ENCODE measurements around the gene BAZ2B.

The BAZ2B gene

DNA sequence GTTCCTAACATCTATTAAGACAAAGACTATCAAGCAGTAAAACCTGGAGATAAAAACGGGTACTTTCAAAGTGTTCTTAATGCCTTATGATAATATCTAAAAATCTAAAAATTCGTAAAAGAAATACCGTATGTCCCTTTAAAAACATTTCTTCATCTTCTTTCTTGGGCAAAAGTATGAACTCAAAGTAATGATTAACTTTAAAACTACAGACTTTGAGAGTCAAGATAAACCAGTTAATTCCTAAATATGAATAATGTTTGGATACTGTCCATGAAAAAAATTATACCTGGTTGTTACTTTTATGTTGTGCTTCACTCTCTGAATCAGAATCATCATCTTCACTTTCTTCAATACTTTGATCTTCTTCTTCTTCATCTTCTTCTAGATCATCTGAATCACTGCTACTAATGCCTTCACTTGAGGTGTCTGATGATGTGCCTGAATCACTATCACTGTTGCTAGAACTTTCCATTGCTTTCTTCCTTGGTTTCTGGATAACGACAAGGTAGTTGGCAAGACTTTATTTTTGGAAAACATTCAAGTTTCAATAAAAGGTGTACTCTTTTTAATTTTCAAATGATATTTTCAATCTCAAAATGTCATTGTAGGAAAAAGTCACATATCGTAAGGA is 177.5 kb downstream of the BAZ2B start:
- no peak overlapping the region for H4K91ac ChIP-seq (ENCODE audit: low read depth, low read length)
- H3K4ac ChIP-seq (ENCODE audit: low read depth, low read length): no peak overlapping the region
- no peak overlapping the region for H3K14ac ChIP-seq (ENCODE audit: low read length)
- no peak overlapping the region for H3K4me2 ChIP-seq (ENCODE audit: low read length)
- no peaks in the 10 kb centered on the region for H3K79me2 ChIP-seq (ENCODE audit: control insufficient read depth, insufficient read depth, low read length, poor library complexity)
- no peak overlapping the region for H4K8ac ChIP-seq (ENCODE audit: low read depth, low read length)
- no peaks in the 10 kb centered on the region for H3K27me3 ChIP-seq (ENCODE audit: insufficient read depth, low read length)
- no peak for DNase-seq
- H3K79me1 ChIP-seq (ENCODE audit: low read length): no peaks in the 10 kb centered on the region
- H2AFZ ChIP-seq (ENCODE audit: insufficient read depth, low read length, poor library complexity): no peak overlapping the region
- H3K4me3 ChIP-seq (ENCODE audit: low read depth, low read length): no peak overlapping the region
- no peak overlapping the region for H4K12ac ChIP-seq (ENCODE audit: low read depth, low read length)
- no peaks in the 10 kb centered on the region for H3K9me3 ChIP-seq (ENCODE audit: insufficient read depth, low read depth, low read length)
- H3K27ac ChIP-seq (ENCODE audit: low read depth, low read length): no peak overlapping the region
- no peak overlapping the region for H2BK120ac ChIP-seq (ENCODE audit: insufficient read depth, low read length, poor library complexity)
- no peak overlapping the region for H2AK5ac ChIP-seq (ENCODE audit: low read length)
- no peak overlapping the region for H3K9ac ChIP-seq (ENCODE audit: low read length)
- no peak overlapping the region for H2BK5ac ChIP-seq (ENCODE audit: low read depth, low read length, poor library complexity)
- H3K4me1 ChIP-seq (ENCODE audit: control insufficient read depth in 1 of 2, insufficient read depth in 2 of 2, low read length in 2 of 2): no peaks in the 10 kb centered on the region
- WGBS (ENCODE audit: extremely low coverage, insufficient coverage, insufficient read length): no CpG with 5 or more reads among the region's 5 CpGs
- no peak overlapping the region for H3K23ac ChIP-seq (ENCODE audit: low read length)
- H2BK12ac ChIP-seq (ENCODE audit: low read length): no peak overlapping the region
- peaks cover 3 to 6% of the 10 kb centered on the region in 2 experiments for H3K36me3 ChIP-seq (ENCODE audit: control insufficient read depth in 1 of 2, insufficient read depth in 2 of 2, low read length in 2 of 2)
- H3K18ac ChIP-seq (ENCODE audit: low read length): no peak overlapping the region

DNA sequence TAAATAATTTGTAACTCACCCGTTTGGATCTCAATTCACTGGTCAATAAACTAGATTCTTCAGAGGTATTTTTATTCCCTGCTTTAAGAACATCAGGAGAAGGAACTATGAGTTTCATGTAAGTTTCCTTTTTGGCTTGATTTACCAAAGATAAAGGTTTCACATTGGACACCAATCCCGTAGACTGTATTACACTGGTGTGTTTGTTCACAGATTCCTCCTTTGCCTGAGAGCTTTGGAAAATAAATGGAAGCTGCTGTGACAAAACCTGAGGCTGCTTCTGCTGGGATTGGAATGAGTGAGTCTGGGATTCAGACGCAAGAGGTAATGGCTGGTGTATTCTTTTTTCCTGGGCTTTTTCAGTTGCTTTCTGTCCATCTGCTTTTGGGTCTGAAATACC is 178.1 kb downstream of the BAZ2B start:
- H3K4ac ChIP-seq (ENCODE audit: low read depth, low read length): no peak overlapping the region
- no peak overlapping the region for H3K4me2 ChIP-seq (ENCODE audit: low read length)
- no peak overlapping the region for H2AFZ ChIP-seq (ENCODE audit: insufficient read depth, low read length, poor library complexity)
- no peak overlapping the region for H2AK5ac ChIP-seq (ENCODE audit: low read length)
- no peak overlapping the region for H4K91ac ChIP-seq (ENCODE audit: low read depth, low read length)
- no peak overlapping the region for H3K9ac ChIP-seq (ENCODE audit: low read length)
- no peaks in the 10 kb centered on the region for H3K4me1 ChIP-seq (ENCODE audit: control insufficient read depth in 1 of 2, insufficient read depth in 2 of 2, low read length in 2 of 2)
- no peak for DNase-seq
- H3K27ac ChIP-seq (ENCODE audit: low read depth, low read length): no peak overlapping the region
- peaks cover 3 to 6% of the 10 kb centered on the region in 2 experiments for H3K36me3 ChIP-seq (ENCODE audit: control insufficient read depth in 1 of 2, insufficient read depth in 2 of 2, low read length in 2 of 2)
- no peak overlapping the region for H3K23ac ChIP-seq (ENCODE audit: low read length)
- no peaks in the 10 kb centered on the region for H3K79me2 ChIP-seq (ENCODE audit: control insufficient read depth, insufficient read depth, low read length, poor library complexity)
- no peak overlapping the region for H2BK12ac ChIP-seq (ENCODE audit: low read length)
- no peak overlapping the region for H2BK120ac ChIP-seq (ENCODE audit: insufficient read depth, low read length, poor library complexity)
- H2BK5ac ChIP-seq (ENCODE audit: low read depth, low read length, poor library complexity): no peak overlapping the region
- H3K79me1 ChIP-seq (ENCODE audit: low read length): no peaks in the 10 kb centered on the region
- no CpG with 5 or more reads among the region's 3 CpGs for WGBS (ENCODE audit: extremely low coverage, insufficient coverage, insufficient read length)
- no peak overlapping the region for H3K4me3 ChIP-seq (ENCODE audit: low read depth, low read length)
- H3K18ac ChIP-seq (ENCODE audit: low read length): no peak overlapping the region
- H3K27me3 ChIP-seq (ENCODE audit: insufficient read depth, low read length): no peaks in the 10 kb centered on the region
- no peak overlapping the region for H3K14ac ChIP-seq (ENCODE audit: low read length)
- no peak overlapping the region for H4K8ac ChIP-seq (ENCODE audit: low read depth, low read length)
- H3K9me3 ChIP-seq (ENCODE audit: insufficient read depth, low read depth, low read length): no peaks in the 10 kb centered on the region
- H4K12ac ChIP-seq (ENCODE audit: low read depth, low read length): no peak overlapping the region

DNA sequence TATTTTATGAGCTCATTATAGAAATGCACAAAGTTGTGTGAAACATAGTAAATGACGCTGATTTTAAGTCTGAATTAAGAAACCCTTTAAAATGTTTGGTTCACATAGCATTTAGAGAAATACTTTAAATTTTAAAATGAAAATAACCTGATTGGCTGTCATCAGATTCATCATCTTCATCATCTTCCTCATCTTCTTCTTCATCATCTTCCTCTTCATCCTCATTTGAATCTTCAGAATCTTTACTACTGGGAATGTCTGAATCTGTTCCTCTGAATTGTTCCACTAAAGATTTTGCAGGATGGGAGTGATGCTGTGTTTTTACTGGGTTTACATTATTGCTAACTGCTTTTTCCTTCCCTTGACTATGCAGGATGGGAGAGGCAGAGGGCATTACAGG is 183.7 kb downstream of the BAZ2B start:
- no peaks in the 10 kb centered on the region for H3K27me3 ChIP-seq (ENCODE audit: insufficient read depth, low read length)
- no peak overlapping the region for H2AK5ac ChIP-seq (ENCODE audit: low read length)
- H3K4me1 ChIP-seq (ENCODE audit: control insufficient read depth in 1 of 2, insufficient read depth in 2 of 2, low read length in 2 of 2): no peaks in the 10 kb centered on the region
- H4K91ac ChIP-seq (ENCODE audit: low read depth, low read length): no peak overlapping the region
- H3K4me2 ChIP-seq (ENCODE audit: low read length): no peak overlapping the region
- H3K23ac ChIP-seq (ENCODE audit: low read length): no peak overlapping the region
- H3K9me3 ChIP-seq (ENCODE audit: insufficient read depth, low read depth, low read length): no peaks in the 10 kb centered on the region
- H3K14ac ChIP-seq (ENCODE audit: low read length): no peak overlapping the region
- H3K9ac ChIP-seq (ENCODE audit: low read length): no peak overlapping the region
- no peak overlapping the region for H3K18ac ChIP-seq (ENCODE audit: low read length)
- no peak for DNase-seq
- H3K36me3 ChIP-seq (ENCODE audit: control insufficient read depth in 1 of 2, insufficient read depth in 2 of 2, low read length in 2 of 2): peaks cover 2 to 5% of the 10 kb centered on the region in 2 experiments
- no peaks in the 10 kb centered on the region for H3K79me2 ChIP-seq (ENCODE audit: control insufficient read depth, insufficient read depth, low read length, poor library complexity)
- H3K4ac ChIP-seq (ENCODE audit: low read depth, low read length): no peak overlapping the region
- no peak overlapping the region for H4K8ac ChIP-seq (ENCODE audit: low read depth, low read length)
- H3K79me1 ChIP-seq (ENCODE audit: low read length): no peaks in the 10 kb centered on the region
- no peak overlapping the region for H3K27ac ChIP-seq (ENCODE audit: low read depth, low read length)
- no peak overlapping the region for H3K4me3 ChIP-seq (ENCODE audit: low read depth, low read length)
- no peak overlapping the region for H4K12ac ChIP-seq (ENCODE audit: low read depth, low read length)
- H2BK5ac ChIP-seq (ENCODE audit: low read depth, low read length, poor library complexity): no peak overlapping the region
- no peak overlapping the region for H2AFZ ChIP-seq (ENCODE audit: insufficient read depth, low read length, poor library complexity)
- H2BK120ac ChIP-seq (ENCODE audit: insufficient read depth, low read length, poor library complexity): no peak overlapping the region
- no CpG with 5 or more reads among the region's 1 CpG for WGBS (ENCODE audit: extremely low coverage, insufficient coverage, insufficient read length)
- H2BK12ac ChIP-seq (ENCODE audit: low read length): no peak overlapping the region

DNA sequence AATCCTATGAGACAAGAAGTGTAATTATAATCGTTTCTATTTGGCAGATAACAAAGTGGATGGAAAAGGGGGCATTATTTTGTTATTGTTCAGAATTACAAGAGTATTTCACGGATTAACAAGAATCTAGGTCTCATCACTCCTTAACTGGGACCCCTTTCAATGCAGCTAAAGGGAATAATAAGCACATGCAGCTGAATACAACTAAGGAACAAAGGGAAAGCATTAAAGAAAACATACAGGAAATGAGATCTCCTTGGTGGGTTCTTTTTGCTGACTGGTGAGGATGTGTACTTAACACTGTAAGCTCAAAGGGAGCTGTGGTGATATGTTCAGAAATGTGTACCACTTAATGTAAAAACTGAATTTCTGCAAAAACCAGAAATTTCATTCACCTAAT is 189.3 kb downstream of the BAZ2B start:
- no peak overlapping the region for H2BK12ac ChIP-seq (ENCODE audit: low read length)
- H3K9ac ChIP-seq (ENCODE audit: low read length): no peak overlapping the region
- no peak overlapping the region for H3K23ac ChIP-seq (ENCODE audit: low read length)
- no peak overlapping the region for H3K18ac ChIP-seq (ENCODE audit: low read length)
- no peak for DNase-seq
- H3K27me3 ChIP-seq (ENCODE audit: insufficient read depth, low read length): no peaks in the 10 kb centered on the region
- H3K9me3 ChIP-seq (ENCODE audit: insufficient read depth, low read depth, low read length): no peaks in the 10 kb centered on the region
- H4K8ac ChIP-seq (ENCODE audit: low read depth, low read length): no peak overlapping the region
- peaks cover 2 to 4% of the 10 kb centered on the region in 2 experiments for H3K36me3 ChIP-seq (ENCODE audit: control insufficient read depth in 1 of 2, insufficient read depth in 2 of 2, low read length in 2 of 2)
- WGBS (ENCODE audit: extremely low coverage, insufficient coverage, insufficient read length): no CpG with 5 or more reads among the region's 2 CpGs
- no peak overlapping the region for H3K4me2 ChIP-seq (ENCODE audit: low read length)
- H2AFZ ChIP-seq (ENCODE audit: insufficient read depth, low read length, poor library complexity): no peak overlapping the region
- no peak overlapping the region for H2AK5ac ChIP-seq (ENCODE audit: low read length)
- no peak overlapping the region for H3K4ac ChIP-seq (ENCODE audit: low read depth, low read length)
- H2BK5ac ChIP-seq (ENCODE audit: low read depth, low read length, poor library complexity): no peak overlapping the region
- no peaks in the 10 kb centered on the region for H3K79me1 ChIP-seq (ENCODE audit: low read length)
- no peak overlapping the region for H4K91ac ChIP-seq (ENCODE audit: low read depth, low read length)
- H3K4me3 ChIP-seq (ENCODE audit: low read depth, low read length): no peak overlapping the region
- no peak overlapping the region for H3K27ac ChIP-seq (ENCODE audit: low read depth, low read length)
- H2BK120ac ChIP-seq (ENCODE audit: insufficient read depth, low read length, poor library complexity): no peak overlapping the region
- H4K12ac ChIP-seq (ENCODE audit: low read depth, low read length): no peak overlapping the region
- no peak overlapping the region for H3K14ac ChIP-seq (ENCODE audit: low read length)
- no peaks in the 10 kb centered on the region for H3K79me2 ChIP-seq (ENCODE audit: control insufficient read depth, insufficient read depth, low read length, poor library complexity)
- H3K4me1 ChIP-seq (ENCODE audit: control insufficient read depth in 1 of 2, insufficient read depth in 2 of 2, low read length in 2 of 2): no peaks in the 10 kb centered on the region

All from trophoblast cell (in vitro differentiated cells and primary cell).